ENCODE measurements around the gene GCSAM. TPM values are rescaled to one million over a fixed set of nuclear protein-coding genes. Genes with fewer than 3 reads are reported as not detected.

GCSAM gene
- total and polyA plus RNA-seq, 8 donors: 0.20 to 2.7 (median 2.1) TPM

DNA sequence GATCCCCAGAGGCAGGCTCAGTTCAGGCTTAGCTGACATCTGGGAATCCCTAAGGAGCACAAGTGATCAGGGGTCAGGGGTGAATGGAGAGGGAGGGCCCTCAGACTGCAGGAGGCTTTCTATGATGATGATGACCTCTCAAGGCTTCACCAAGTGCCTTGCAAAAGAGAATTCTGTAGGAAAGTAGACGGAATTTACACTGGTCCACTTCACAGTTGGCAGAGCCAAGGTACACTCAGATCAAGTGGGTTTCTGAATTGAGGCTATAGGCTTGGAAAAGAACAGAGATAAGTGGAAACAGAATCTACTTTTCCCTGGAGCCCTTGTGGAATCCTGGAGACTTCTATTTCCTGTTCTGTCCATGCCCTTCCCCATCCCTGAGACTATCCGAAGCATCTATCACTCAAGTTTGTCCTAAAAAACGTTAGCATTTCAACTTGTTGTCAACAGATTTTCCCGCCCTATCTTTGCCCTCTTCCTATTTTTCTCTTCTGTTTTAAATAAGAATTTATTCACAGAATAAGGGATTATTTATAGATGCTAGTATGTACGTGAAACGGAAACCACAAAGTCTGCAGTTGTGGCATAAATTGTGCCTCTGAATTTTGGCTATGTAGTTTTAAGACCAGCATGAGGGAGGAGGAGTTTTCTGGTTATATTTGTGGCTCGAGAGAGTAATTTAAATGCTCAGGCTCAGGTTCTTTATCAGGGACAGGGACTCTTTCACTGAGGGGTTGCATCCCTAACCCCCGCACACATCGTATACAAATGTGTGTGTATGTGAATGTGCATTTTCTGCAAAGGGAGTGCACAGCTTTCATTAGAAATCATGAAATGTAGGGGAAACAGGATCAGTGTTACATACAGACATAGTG, 12.8 kb downstream of the GCSAM start:
- ATAC-seq: peak; percentile 74
- intact Hi-C loops (cut with DNase I): no loop called here
- TF ChIP-seq, protein P1, sequence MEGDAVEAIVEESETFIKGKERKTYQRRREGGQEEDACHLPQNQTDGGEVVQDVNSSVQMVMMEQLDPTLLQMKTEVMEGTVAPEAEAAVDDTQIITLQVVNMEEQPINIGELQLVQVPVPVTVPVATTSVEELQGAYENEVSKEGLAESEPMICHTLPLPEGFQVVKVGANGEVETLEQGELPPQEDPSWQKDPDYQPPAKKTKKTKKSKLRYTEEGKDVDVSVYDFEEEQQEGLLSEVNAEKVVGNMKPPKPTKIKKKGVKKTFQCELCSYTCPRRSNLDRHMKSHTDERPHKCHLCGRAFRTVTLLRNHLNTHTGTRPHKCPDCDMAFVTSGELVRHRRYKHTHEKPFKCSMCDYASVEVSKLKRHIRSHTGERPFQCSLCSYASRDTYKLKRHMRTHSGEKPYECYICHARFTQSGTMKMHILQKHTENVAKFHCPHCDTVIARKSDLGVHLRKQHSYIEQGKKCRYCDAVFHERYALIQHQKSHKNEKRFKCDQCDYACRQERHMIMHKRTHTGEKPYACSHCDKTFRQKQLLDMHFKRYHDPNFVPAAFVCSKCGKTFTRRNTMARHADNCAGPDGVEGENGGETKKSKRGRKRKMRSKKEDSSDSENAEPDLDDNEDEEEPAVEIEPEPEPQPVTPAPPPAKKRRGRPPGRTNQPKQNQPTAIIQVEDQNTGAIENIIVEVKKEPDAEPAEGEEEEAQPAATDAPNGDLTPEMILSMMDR (IDR thresholded peaks at IDR 0.05): no peak
- peaks cover 0 to 5% of the 10 kb centered on the region in 2 donors for H3K4me1 ChIP-seq
- peaks cover 0 to 12% of the 10 kb centered on the region in 2 donors for H3K36me3 ChIP-seq
- H3K9me3 ChIP-seq: no peaks in the 10 kb centered on the region
- H3K4me3 ChIP-seq: no peak overlapping the region
- no peak overlapping the region for H3K27ac ChIP-seq
- no peak for DNase-seq
- H3K27me3 ChIP-seq: no peaks in the 10 kb centered on the region

DNA sequence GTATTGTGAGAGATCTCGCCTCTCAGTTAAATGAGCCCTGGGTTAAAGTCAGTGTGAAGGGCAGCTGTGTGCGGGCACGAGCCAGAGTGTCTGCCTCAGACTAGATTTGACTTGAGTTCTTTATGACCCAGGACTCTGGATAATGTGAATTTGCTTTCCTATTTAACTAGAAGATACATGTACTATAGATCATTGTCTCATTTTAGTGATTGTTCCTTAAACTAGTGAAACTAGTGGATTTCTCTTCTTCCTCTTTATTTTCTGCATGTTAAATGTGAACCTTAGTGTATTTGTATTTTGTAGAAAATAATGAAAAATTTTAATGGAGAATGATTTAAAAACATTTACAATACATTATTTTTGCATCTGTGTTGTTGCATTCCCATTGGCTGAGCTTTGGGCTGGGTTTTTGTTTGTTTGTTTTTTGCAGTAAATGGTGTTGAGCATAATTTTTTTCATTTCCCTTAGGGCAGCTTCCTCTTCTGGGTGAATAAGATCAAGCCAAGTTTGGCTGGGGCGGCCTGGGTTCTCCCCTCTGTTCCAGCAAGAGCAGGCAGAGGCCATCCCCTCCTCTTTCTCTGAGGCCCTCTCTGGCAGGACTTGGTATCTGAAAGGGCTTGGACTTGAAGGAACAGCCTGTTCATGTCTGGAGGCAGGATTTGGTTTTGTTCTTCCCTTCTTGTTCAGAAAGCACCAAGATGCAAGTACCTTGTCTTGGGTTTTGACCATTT, 15.0 kb downstream of the GCSAM start:
- DNase-seq (no peak), ATAC-seq (no peak)
- Histone ChIP-seq H3K4me3 (no peak overlapping the region), H3K27ac (peak overlapping the region in 1 of 2 donors; percentile 26), H3K27me3 (no peaks in the 10 kb centered on the region), H3K36me3 (peaks cover 0 to 4% of the 10 kb centered on the region in 2 donors), H3K4me1 (peaks cover 0 to 5% of the 10 kb centered on the region in 2 donors), H3K9me3 (no peaks in the 10 kb centered on the region)
- intact Hi-C loops (cut with DNase I): no loop called here
- TF ChIP-seq, protein P1 (IDR thresholded peaks at IDR 0.05): no peak

DNA sequence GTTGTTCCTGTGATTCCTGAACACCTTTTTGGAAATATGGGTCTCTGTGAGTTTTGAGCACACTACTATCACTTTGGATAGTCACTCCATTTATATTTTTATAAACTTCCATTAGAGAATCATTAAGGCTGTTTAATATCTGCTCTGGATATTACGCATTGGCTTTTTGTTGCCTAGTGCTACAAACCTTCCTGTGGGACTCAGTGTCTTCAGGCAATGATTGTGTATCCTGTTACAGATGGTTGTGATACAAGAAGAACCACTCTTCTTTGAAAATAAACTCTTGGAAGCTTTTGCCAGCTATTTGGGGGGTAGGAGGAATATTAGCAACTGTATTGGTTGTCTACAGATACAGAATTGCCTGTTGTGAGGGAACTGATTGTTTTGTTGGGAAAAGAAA, 15.6 kb downstream of the GCSAM start:
- Histone ChIP-seq H3K9me3 (no peaks in the 10 kb centered on the region), H3K36me3 (no peaks in the 10 kb centered on the region), H3K4me3 (no peak overlapping the region), H3K4me1 (peaks cover 0 to 5% of the 10 kb centered on the region in 2 donors), H3K27me3 (no peaks in the 10 kb centered on the region), H3K27ac (peak overlapping the region in 1 of 2 donors; percentile 26)
- TF ChIP-seq, protein P1 (IDR thresholded peaks at IDR 0.05): no peak
- no peak for ATAC-seq
- intact Hi-C loops (cut with DNase I): no loop called here
- no peak for DNase-seq

DNA sequence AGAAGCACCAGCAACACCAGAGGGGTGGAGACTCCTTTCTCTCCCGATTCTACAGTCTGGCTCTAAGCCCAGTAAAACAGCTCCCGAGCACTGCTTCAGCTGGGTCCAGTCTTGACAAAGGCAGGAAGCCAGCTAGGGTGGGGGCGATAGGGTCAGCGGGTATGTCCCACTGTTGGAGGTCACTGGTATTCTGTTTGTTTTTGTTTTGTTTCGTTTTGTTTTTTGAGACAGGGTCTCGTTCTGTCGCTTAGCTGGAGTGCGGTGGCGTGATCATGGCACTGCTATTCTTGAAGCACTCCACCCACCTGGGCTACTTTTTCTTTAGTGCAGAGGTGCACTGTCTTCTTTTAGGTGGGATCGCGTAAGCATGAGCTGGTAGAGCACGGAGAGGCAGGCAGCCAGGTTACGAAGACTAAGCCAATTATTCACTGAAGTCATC, 16.3 kb downstream of the GCSAM start:
- intact Hi-C loops (cut with DNase I): no loop called here
- Histone ChIP-seq H3K27me3 (no peaks in the 10 kb centered on the region), H3K4me1 (peaks cover 0 to 5% of the 10 kb centered on the region in 2 donors), H3K27ac (peak overlapping the region in 1 of 2 donors; percentile 26), H3K9me3 (no peaks in the 10 kb centered on the region), H3K4me3 (no peak overlapping the region), H3K36me3 (no peaks in the 10 kb centered on the region)
- DNase-seq: peak in 1 of 4 donors; percentile 39
- TF ChIP-seq, protein P1 (IDR thresholded peaks at IDR 0.05): no peak
- no peak for ATAC-seq
